ENCODE data around the gene ABRACL.

Gene ABRACL

GRCh38 chr6:139054001-139054400 is 25.5 kb downstream of the ABRACL start:
- TF ChIP-seq CTCF (IDR thresholded peaks at IDR 0.05; ENCODE audit: low read depth, low read length, missing control alignments), result no peak
- no peak overlapping the region for H3K4me3 ChIP-seq (ENCODE audit: low read depth, low read length)
- H3K36me3 ChIP-seq (replicated peaks), result no peaks in the 10 kb centered on the region
- no peak for DNase-seq
- H3K27me3 ChIP-seq (replicated peaks), result no peaks in the 10 kb centered on the region
- no peak overlapping the region for H3K27ac ChIP-seq
- in situ Hi-C loops (cut with HindIII; ENCODE audit: low pct_ligation_motif_present, low sequenced_read_pairs), result no loop called here

- TF ChIP-seq CTCF (IDR thresholded peaks at IDR 0.05; ENCODE audit: low read depth, low read length, missing control alignments), result no peak
- Histone ChIP-seq H3K36me3 (replicated peaks) (no peaks in the 10 kb centered on the region), H3K27ac (no peak overlapping the region), H3K27me3 (replicated peaks) (no peaks in the 10 kb centered on the region), H3K4me3 (ENCODE audit: low read depth, low read length) (no peak overlapping the region)
- in situ Hi-C loops (cut with HindIII; ENCODE audit: low pct_ligation_motif_present, low sequenced_read_pairs), result no loop called here
- no peak for DNase-seq
Measured at GRCh38 chr6:139055709-139056108, 27.2 kb downstream of the ABRACL start.

GRCh38 chr6:139058029-139058428 is 29.5 kb downstream of the ABRACL start:
- Histone ChIP-seq H3K4me3 (ENCODE audit: low read depth, low read length) (no peak overlapping the region), H3K27ac (no peak overlapping the region), H3K27me3 (replicated peaks) (no peaks in the 10 kb centered on the region), H3K36me3 (replicated peaks) (no peaks in the 10 kb centered on the region)
- DNase-seq, result no peak
- no peak for TF ChIP-seq CTCF (IDR thresholded peaks at IDR 0.05; ENCODE audit: low read depth, low read length, missing control alignments)
- in situ Hi-C loops (cut with HindIII; ENCODE audit: low pct_ligation_motif_present, low sequenced_read_pairs), result no loop called here

GRCh38 chr6:139060332-139060731 is 31.8 kb downstream of the ABRACL start:
- in situ Hi-C loops (cut with HindIII; ENCODE audit: low pct_ligation_motif_present, low sequenced_read_pairs), result no loop called here
- no peak for TF ChIP-seq CTCF (IDR thresholded peaks at IDR 0.05; ENCODE audit: low read depth, low read length, missing control alignments)
- DNase-seq, result peak; percentile 55

GRCh38 chr6:139062932-139063646 is 34.5 kb downstream of the ABRACL start:
- no peak for DNase-seq

More at GRCh38 chr6:139060332-139060731, 31.8 kb downstream of the ABRACL start:
- H3K27ac ChIP-seq, result no peak overlapping the region
- H3K27me3 ChIP-seq (replicated peaks), result no peaks in the 10 kb centered on the region
- H3K4me3 ChIP-seq (ENCODE audit: low read depth, low read length), result no peak overlapping the region
- no peaks in the 10 kb centered on the region for H3K36me3 ChIP-seq (replicated peaks)

More at GRCh38 chr6:139062932-139063646, 34.5 kb downstream of the ABRACL start:
- no peak for TF ChIP-seq CTCF (IDR thresholded peaks at IDR 0.05; ENCODE audit: low read depth, low read length, missing control alignments)
- no peak overlapping the region for H3K27ac ChIP-seq
- no peaks in the 10 kb centered on the region for H3K36me3 ChIP-seq (replicated peaks)
- in situ Hi-C loops (cut with HindIII; ENCODE audit: low pct_ligation_motif_present, low sequenced_read_pairs), result no loop called here
- no peak overlapping the region for H3K4me3 ChIP-seq (ENCODE audit: low read depth, low read length)
- no peaks in the 10 kb centered on the region for H3K27me3 ChIP-seq (replicated peaks)

Data from brain microvascular endothelial cell (primary cell).